ENCODE measurements around the gene PRXL2B.
"Not testable (repeated sequence)": the region's sequence is repeated elsewhere in the genome, so short reads cannot be mapped to it uniquely, and the experiment has no call there.

PRXL2B gene

DNA sequence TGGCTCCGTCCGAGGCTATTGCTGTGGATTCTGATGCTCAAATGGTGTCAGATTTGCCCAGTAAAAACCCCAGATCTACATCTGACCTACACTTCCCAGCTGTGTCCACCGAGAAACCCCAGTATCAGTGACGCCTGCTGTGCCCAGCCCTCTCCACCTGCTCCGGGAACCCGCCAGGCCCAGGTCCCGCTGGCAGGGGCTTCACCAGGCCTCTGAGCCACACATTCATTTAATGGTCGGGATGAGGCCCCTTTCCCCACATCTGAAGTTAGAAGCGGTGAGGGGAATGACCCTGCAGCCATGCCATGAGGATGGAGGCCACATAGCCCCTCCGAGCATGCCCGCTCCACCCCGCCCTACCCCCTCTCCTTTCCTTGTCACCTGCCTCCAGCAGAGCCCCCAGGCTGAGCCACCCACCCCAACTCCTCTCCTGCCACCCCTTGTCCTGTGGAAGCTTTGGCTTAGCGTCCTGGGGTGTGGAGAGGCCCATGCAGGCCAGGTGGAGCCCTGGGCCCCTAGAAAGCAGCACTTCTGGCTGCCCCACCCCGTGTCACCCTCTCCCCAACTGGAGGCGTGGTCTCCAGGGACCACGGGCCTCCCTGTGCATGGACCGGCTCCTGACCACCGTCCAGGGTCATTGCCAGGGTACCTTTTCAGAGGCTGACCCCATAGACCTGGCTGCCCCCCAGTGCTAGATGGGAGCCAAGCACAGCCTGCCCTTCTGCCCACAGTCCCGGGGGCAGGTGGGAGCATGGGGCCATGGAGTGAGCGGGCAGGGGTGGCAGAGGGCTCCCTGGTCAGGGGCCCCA lies 22.4 kb upstream of the PRXL2B start:
- DNase-seq (ENCODE audit: low read depth): no peak

DNA sequence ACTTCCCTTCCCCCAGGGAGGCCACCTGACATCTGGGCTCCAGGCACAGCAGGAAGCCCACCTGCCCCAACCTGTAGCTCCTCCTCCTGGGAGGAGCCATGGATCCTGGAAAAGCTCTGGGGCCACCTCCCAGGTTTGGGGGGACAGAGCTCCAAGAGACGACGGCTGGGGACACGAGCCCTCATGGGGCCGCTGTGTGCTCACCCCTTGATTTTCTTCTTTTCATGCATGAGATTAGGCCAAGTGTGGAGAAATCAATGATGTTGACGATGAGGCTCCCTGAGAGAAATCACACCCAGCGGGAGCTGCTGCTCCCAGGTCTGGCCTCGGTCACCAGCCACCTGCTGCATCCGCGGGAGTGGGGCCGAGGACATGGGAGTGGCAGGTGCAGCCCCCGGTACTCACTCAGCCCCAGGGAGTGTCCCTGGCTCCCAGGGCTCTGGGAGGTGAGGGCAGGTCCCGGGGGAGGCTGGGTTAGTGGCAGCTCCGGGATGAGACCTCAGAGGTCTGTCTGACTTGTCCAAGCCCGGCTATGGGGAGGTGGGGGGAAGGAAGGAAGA lies 21.7 kb upstream of the PRXL2B start:
- DNase-seq (ENCODE audit: low read depth): no peak

DNA sequence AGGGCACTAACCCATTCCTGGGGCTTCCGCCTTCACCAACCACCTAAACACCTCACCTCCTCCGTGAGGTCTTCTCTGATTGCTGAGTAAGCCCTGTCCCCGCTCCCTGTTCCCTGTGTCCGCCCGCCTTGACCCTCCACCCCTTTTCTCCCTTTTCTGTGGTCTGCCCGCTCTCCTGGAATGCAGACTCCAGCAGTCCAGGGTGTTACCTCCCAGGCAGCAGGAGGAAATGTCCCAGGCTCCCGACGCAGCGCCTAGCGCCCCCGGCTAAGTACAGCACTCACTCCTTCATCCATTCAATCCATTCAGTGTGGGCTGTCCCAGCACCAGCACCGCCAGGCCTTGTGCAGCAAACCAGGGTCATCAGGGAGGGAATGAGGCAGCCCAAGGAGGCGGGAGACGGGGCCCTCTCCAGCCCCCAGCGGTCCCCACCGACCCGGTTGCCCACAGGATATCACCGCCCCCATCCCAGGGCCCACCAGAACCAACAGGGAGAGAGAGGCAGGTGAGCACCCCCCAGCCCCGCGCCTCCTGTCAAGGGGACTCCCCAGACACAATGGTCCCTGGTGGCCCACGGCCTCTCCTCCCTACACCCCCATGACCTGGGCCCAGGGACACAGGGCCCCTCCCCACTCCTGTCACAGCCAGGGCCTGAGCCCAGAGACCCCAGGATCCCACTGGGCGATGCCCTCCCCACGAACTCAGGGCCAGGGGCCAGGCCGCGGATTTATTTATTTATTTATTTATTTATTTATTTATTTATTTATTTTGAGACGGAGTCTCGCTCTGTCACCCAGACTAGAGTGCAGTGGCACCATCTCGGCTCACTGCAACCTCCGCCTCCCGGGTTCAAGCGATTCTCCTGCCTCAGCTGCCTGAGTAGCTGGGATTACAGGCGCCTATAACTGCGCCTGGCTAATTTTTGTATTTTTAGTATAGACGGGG lies 20.2 kb upstream of the PRXL2B start:
- no peak for DNase-seq (ENCODE audit: low read depth)

DNA sequence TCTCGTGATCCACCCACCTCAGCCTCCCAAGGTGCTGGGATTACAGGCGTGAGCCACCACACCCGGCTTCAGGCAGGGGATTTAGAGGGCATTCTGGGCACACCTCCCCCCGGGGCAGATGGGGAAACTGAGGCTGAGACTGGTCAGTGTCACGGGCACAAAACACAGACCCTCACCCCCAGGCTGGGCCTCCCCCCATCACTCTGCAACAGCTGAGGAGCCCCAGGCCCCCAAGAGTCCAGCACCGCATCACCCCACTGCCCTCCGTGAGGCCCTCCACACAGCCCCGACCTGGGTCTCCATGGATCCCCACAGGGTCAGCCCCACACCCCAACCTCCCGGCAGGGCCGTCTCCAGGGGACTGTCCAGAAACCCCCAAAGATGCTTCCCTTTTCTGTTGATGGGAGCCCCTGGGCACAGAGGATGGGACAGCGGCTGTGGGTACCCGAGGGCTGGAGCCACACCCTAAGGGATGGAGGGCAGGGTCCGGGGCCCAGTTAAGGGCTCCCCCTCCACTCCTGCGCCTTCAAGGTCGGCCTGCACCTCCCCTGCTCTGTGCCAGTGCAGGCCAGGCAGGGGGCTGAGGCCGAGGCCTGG lies 19.4 kb upstream of the PRXL2B start:
- DNase-seq (ENCODE audit: low read depth): no peak

DNA sequence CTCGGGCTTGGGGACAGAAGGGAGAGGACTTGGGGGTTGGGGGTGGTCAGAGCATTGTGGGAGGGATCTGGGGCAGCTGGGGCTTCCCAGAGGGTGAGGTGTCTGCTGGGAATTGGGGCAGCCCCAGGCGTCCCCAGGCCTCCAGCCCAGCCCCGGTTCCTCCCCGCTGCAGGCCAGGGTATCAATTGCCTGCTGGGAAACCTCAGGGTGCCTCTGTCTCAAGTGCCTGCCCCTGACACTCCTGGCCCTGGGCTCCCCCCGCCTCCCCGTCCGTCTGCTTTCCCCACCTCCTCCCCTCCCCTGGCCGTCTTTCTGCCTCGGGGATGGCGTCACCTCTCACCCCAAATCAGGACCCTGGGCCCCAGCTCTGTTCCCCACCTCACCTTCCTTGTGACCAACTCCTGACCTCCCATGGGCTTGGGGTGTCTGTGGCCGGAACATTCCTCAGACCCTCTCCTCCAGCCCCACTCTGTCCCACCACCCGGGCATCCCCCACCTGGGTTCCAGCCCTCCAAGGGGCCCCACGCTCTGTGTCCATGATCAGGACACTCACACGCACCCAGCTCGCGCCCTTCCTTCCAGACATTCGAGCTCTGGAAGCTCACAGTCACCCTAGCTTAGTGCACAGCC lies 18.3 kb upstream of the PRXL2B start:
- not testable (repeated sequence) for DNase-seq (ENCODE audit: low read depth)

DNA sequence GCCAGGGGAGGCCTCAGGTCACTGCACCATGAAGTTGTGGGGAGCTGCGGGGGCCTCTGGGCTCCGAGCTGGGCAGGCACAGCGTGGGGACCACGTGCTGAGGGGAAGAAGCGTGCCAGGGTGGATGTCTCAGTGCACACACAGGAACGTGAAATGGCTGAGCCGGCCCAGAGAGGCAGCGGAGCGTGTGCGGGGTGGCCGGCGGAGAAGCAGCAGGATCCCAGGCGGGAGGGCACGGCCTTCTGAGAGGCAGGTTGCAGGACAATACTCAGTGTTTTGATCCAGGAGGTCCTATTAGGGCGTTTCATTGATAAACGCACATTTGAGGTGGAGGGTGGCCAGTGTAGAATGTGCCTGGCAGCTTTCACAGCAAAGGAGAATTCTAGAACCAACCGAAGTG lies 17.5 kb upstream of the PRXL2B start:
- DNase-seq (ENCODE audit: low read depth): no peak

DNA sequence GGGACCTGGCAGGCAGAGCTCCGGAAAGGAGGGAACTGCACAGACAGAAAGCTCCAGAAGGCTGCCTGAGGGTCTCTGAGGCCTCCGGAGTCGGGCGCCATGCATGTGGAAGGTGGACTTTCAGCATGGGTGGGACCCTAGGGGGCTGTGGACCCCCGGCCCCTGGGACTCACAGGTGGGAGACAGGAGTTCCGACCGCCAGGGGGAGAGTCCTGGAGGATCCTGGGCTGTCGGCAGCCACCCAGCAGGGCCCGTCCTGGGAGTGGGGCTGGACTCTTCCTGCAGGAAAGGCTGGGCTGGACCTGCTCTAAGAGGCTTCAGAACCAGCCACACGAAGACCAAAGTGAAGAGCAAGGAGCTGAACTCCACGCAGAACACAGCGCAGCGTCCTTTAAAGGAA lies 16.9 kb upstream of the PRXL2B start:
- not testable (repeated sequence) for DNase-seq (ENCODE audit: low read depth)

DNA sequence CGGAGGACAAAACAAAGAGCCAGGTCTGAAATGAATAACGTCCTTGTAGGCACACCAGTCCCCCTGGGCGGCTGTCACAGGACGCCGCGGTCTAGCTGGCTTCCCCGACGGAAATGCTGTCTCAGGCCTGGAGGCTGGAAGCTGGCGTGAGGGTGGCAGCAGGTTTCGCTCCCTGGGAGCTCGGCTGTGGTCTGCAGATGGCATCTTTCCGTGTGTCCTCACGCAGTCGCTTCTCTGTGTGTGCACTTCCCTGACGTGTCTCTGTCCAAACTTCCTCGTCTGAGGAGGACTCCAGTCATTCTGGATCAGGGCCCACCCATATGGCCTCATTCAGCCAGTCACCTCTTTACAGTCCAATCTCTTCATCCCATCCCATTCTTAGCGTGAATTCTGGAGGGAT lies 16.2 kb upstream of the PRXL2B start:
- no peak for DNase-seq (ENCODE audit: low read depth)

DNA sequence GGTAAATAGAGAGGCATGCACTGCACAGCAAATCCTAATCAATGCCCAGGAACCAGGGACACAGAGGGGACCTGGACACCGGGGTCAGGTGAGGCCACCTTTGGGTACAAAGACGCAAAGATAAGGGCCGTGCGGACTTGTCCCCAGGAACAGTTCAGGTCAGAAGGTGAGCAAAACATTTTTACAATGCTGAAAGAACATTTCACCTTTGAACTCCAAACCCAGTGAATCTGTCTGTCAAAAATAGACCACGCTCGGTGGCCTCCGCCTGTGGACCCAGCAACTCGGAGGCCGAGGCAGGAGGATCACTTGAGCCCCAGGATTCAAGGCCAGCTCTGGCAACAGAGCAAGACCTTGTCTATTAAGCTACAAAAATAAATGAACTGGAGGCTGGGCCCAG lies 15.2 kb upstream of the PRXL2B start:
- no peak for DNase-seq (ENCODE audit: low read depth)

DNA sequence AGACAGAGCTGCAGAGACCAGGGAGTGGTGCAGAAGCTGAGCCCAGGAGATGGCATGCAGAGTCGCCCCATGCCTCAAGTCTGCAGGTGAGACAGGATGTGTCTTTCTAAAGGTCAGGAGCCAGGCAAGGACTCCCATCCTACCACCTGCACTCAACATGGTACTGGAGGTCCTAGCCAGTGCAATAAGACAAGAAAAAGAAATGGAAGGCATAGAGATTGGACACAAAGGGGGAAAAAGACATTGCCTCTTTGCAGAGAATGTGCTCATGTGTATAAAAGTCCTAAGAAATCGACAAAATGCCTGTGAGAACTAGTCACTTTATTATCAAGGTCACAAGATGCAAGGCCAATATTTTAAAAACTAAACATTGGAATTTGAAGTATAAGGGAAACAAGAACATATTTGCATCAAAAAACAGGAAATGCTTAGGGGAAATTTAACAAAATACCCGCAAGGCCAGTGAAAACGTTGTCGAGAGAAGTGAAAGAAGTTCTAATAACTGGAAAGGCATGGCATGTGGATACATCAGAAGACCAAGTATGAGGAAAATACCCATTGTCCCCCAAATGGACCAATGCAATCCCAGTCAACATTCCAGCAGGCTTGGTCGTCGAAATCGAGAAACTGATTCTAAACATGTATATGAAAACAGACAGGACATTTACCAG lies 13.2 kb upstream of the PRXL2B start:
- DNase-seq (ENCODE audit: low read depth): no peak

DNA sequence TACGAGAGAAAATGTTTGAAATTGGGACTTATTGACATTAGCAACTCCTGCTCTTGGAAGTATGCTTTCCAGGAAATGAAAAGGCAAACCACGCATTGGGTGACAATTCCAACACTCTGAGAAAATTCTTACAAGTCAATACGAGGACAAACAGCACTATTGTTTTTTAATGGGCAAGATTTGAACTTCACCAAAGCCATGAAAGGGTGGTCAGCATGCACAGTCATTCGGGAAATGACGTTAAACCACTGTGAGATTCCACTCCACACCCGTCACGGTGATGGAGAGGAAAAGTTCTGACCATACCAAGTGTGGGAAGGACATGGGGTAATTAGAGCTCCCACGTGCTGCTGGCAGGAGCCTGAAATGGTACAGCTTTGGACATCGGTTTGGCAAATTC lies 12.2 kb upstream of the PRXL2B start:
- no peak for DNase-seq (ENCODE audit: low read depth)

DNA sequence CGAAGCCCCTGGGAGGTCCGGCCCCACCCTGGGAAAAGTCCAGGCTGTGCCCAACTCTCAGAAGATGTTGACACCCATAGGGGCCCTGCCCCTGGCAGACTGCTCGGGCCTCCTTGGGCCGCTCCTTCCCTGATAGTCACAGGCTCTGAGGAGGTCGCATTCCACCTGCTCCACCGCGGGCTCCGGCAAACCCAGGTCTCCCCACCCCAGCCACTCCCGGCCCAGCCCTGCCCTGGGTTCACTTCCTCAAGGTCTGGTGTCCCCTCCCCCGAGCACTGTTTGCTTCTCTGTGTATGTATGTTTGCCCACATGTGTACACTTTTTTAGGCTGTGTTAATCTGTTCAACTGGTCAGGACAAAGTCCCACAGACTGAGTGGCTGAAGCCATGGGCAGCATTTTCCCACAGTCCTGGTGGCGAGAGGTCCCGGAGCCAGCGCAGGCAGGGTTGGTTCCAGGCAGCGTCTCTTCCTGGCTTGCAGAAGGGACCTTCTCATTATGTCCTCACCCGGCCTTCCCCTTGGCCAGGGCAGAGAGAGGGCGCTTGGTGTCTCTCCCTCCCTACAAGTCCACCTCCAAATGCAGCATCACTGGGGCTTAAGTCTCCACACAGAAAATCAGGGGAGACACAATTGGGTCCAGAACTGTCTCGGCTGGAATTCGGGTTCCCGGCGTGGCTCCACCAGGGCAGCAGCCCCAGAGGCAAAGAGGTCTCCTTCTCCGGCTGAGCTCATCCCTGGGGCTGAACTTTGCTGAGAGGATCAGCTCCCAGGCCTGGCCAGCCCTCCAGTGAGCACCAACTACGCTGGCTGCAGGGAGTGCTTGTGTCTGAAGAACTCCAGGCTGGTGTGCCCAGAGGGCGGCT lies 10.5 kb upstream of the PRXL2B start:
- DNase-seq (ENCODE audit: low read depth): no peak

DNA sequence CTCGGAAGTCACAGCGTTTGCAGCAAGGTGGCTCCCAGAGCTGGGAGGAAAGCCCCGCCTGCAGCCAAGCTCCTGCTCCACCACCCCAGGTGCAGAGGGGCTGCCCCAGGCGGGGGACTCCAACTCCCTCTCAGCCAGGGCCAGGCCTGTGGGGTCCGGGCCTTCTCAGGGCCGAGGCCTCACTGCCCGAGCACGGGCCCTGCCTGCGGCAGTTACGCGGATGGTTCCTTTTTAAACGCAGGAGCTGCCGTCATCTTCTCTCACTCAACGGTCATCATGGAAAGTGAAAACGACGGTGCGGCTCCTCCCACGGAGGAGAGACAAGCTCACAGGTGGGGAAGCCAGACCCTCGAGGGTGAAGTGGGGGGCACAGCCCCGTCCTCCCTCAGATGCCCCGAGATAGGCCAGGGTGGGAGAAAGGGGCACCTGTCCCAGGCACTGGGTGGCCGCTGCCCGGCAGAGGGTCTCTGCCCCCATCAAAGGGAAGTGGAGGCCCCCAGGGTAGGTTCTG lies 9.0 kb upstream of the PRXL2B start:
- not testable (repeated sequence) for DNase-seq (ENCODE audit: low read depth)

DNA sequence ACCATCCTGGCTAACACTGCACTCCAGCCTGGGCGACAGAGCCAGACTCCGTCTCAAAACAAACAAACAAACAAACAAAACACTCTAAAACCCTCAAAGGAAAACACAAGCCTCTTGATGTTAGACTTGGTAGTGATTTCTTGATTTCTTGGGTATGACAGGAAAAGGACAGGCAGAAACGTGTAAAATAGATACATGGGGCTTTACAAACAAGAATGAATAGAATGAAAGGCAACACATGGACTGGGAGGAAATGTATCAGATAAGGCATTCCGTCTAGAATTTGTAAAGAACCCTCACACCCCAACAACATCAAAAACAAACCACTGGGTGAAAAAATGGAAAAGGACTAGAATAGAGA lies 7.8 kb upstream of the PRXL2B start:
- DNase-seq (ENCODE audit: low read depth): no peak

DNA sequence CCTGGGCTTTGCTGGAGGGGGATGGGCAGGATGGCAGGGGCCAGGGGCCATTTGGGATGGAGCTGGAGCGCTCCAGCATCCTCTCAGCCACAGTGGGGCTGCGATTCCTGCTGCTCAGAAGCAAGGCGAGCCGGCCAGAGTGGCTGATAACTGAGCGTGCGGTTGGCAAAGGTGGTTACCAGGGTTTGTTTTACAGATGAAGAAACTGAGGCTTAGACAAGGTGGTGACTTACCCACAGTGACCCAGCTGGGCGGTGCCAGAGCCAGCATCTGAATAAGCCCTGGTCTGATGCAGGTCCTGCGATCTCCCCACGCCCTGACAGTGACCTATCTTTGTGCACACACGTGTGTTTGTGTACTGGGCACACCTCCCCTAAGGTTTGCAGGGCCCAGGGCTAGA lies 5.9 kb upstream of the PRXL2B start:
- DNase-seq (ENCODE audit: low read depth): no peak

DNA sequence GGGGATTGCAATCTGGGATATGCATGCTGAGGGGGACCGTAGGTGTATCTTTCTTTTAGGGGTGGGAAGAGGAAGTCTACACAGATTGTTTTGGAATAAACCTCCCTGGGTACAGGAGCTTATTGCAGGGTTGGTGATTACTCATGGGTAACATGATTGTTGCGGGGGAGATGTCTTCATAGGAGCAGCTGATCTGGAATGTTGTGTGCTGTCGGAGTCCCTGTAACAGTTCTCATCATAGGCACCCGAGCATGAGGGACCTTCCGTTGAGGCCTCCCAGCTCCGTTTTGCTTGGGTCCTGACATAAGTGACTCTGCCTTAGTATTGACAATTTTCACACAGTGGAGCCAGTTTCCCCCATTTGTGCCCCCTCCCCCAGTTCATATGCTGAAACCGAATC lies 4.2 kb upstream of the PRXL2B start:
- DNase-seq (ENCODE audit: low read depth): no peak

DNA sequence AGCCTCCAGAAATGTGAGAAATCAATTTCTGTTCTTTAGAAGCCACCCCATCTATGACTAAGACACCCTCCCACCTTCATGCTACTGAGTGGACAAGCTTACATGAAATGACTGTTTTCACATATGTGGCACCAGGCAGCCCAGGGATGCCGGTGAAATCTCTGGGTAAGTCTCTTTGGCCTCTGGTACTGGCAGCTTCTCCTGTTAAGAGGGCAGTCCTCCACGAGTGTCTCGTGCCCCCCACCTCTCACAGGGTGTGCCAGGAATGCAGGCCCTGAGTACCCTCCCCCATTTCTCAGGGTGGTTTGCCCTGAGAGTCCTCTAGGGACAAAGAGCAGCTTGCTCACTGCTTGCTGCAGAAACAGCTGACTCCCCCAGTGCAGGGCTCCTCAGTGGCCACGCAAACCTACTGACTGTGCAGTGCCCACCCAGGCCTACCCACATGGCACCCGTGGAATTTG lies 3.2 kb upstream of the PRXL2B start:
- DNase-seq (ENCODE audit: low read depth): no peak

DNA sequence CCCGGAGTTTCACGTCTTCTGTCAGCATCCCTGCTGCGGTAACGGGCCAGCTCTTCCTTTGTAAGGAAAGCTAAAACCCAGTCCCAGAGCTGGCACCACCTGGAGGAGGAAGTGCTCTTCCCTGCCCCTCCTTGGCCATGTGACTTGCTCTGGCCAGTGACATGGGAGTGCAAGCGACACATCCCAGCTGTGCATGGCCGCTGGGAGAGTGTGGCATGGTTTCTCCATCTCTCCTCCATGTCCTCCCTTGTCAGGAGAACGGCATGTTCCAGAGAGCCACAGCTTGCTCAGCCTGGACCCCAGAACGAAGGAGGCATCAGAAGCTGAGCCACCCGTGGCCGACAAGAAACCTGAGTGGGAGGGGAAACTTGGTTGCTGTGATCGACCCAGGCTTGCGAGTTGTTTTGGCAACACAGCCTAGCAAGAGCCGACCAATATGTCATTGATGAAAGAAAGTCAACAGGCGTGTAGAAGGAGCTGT lies 2.7 kb upstream of the PRXL2B start:
- DNase-seq (ENCODE audit: low read depth): no peak

DNA sequence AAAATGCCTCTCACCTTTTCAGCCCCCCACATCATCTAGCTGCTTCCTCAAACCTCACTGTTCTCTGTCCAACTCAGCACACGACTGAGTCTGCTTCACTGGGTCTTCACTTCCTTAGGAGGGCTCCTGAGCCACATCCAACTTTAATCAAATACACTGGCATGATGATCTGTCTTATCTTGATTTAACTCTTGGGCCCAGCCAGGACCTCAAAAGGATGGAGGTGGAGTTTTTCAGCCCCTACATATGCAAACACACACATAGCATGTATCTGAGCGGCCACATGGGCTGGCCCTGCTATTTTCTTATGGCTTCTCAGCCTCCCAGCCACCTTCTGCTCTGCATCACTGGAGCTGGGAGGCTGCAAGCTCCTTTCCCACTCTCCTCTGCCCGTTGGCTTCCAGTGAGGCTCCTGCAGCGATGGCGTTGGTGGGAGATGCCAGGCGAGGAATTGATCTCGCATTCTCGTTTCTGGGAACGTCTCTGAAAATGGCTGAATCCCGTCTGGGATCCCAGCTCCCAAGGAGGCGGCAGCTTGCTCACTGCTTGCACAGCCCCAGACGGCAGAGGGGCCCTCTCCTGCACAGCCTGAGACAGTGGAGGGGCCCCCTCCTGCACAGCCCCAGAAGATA lies 1.8 kb upstream of the PRXL2B start:
- DNase-seq (ENCODE audit: low read depth): no peak
